Kidney epithelial cell (primary cell): ENCODE measurements around the gene DPM2. TPM values are rescaled to one million over a fixed set of nuclear protein-coding genes. Genes with fewer than 3 reads are reported as not detected.

Experiments
- DNase-seq: peaks from one replicate; pipeline ENCODE4 v3.0.0-alpha.2; 2010; ENCODE audit warnings: low read depth
- H3K27me3 ChIP-seq: 2 replicates; pipeline ENCODE4 v1.6.0; 2011; ENCODE audit warnings: low read length; ENCODE audit not compliant: control insufficient read depth, insufficient read depth
- H3K36me3 ChIP-seq: 2 replicates; pipeline ENCODE4 v1.5.1; 2011; ENCODE audit warnings: low read length; ENCODE audit not compliant: control insufficient read depth, insufficient read depth
- H3K4me3 ChIP-seq: 2 replicates; pipeline ENCODE4 v1.5.1; 2011; ENCODE audit warnings: low read depth, mild to moderate bottlenecking, control low read depth, low read length
- total RNA-seq: library from RNA; depleted of rRNA; stranded (reverse); fragments of >200 nt; gene quantifications from 2 replicates; pipeline ENCODE4 v1.2.3, GENCODE V29; 2015
- TF ChIP-seq, protein P1 (sequence below): IDR thresholded peaks from 2 replicates; pipeline ENCODE4 v1.5.1; 2011; ENCODE audit warnings: mild to moderate bottlenecking, moderate library complexity, low read length, control low read depth, inconsistent platforms; ENCODE audit not compliant: insufficient read depth, poor library complexity, severe bottlenecking

DPM2 gene
- total RNA-seq, 1 donor from 2014 or later, result 31.8 TPM

- Histone ChIP-seq H3K4me3 (no peak overlapping the region), H3K36me3 (no peaks in the 10 kb centered on the region), H3K27me3 (no peaks in the 10 kb centered on the region)
- DNase-seq, result no peak
- TF ChIP-seq, protein P1, sequence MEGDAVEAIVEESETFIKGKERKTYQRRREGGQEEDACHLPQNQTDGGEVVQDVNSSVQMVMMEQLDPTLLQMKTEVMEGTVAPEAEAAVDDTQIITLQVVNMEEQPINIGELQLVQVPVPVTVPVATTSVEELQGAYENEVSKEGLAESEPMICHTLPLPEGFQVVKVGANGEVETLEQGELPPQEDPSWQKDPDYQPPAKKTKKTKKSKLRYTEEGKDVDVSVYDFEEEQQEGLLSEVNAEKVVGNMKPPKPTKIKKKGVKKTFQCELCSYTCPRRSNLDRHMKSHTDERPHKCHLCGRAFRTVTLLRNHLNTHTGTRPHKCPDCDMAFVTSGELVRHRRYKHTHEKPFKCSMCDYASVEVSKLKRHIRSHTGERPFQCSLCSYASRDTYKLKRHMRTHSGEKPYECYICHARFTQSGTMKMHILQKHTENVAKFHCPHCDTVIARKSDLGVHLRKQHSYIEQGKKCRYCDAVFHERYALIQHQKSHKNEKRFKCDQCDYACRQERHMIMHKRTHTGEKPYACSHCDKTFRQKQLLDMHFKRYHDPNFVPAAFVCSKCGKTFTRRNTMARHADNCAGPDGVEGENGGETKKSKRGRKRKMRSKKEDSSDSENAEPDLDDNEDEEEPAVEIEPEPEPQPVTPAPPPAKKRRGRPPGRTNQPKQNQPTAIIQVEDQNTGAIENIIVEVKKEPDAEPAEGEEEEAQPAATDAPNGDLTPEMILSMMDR, result peak; percentile 11
These were observed 40.4 kb upstream of the DPM2 start for GRCh38 chr9:127977884-127978647.

GRCh38 chr9:127977009-127977883 is 39.6 kb upstream of the DPM2 start:
- Histone ChIP-seq H3K36me3 (no peaks in the 10 kb centered on the region), H3K4me3 (no peak overlapping the region), H3K27me3 (no peaks in the 10 kb centered on the region)
- DNase-seq, result no peak
- TF ChIP-seq, protein P1, result no peak

- TF ChIP-seq, protein P1, result no peak
- Histone ChIP-seq H3K27me3 (no peaks in the 10 kb centered on the region), H3K36me3 (no peaks in the 10 kb centered on the region), H3K4me3 (no peak overlapping the region)
- no peak for DNase-seq
These were observed 38.8 kb upstream of the DPM2 start for GRCh38 chr9:127976498-127976897.

GRCh38 chr9:127975376-127976315 is 38.0 kb upstream of the DPM2 start:
- no peak for DNase-seq
- H3K4me3 ChIP-seq, result no peak overlapping the region
- no peaks in the 10 kb centered on the region for H3K36me3 ChIP-seq
- TF ChIP-seq, protein P1, result no peak
- H3K27me3 ChIP-seq, result no peaks in the 10 kb centered on the region

- DNase-seq, result no peak
- TF ChIP-seq, protein P1, result no peak
- H3K27me3 ChIP-seq, result no peaks in the 10 kb centered on the region
- no peaks in the 10 kb centered on the region for H3K36me3 ChIP-seq
- no peak overlapping the region for H3K4me3 ChIP-seq
These were observed 37.2 kb upstream of the DPM2 start for GRCh38 chr9:127974769-127975261.
